K562 treated with DMSO at 1 percent for 4 hours (cell line): ENCODE results near the gene PXN. TPM values are rescaled to one million over a fixed set of nuclear protein-coding genes. Genes with fewer than 3 reads are reported as not detected.

Experiments used
- total RNA-seq: library from RNA; unstranded; fragments of 300-600 nt; gene quantifications from 2 replicates; pipeline ENCODE4 v1.2.3, GENCODE V29; 2022; ENCODE audit not compliant: insufficient read depth

PXN gene
- 72.4 and 72.8 TPM in 2 replicates for total RNA-seq

GRCh38 chr12:120265473-120266179, at the start of gene PXN:
Gene PXN, minus strand, starts transcription at chr12:120265730. Its CDS starts 101 bp downstream, at chr12:120265629.

GRCh38 chr12:120301962-120302815, 36.7 kb upstream of the PXN start, which contains the start of gene SIRT4:
Gene SIRT4, plus strand, starts transcription at chr12:120302321. Its CDS starts 1,241 bp downstream, at chr12:120303562.

GRCh38 chr12:120292661-120293531, 27.4 kb upstream of the PXN start, which contains the start of gene RNU4-1:
Gene RNU4-1, minus strand, starts transcription at chr12:120293237.

GRCh38 chr12:120194534-120195395, 70.8 kb downstream of the PXN start, which contains the start of gene GCN1:
Gene GCN1, minus strand, starts transcription at chr12:120194715. Its CDS starts 18 bp downstream, at chr12:120194697.

Other genes with a start within 250 kb of the PXN start
- 45.3 and 52.3 TPM in 2 replicates for gene RAB35, start 149.0 kb downstream of the PXN start, total RNA-seq
- 54.9 and 72.9 TPM in 2 replicates for gene GCN1, start 71.0 kb downstream of the PXN start, total RNA-seq
- 8,456 and 8,934 TPM in 2 replicates for gene RPLP0, start 64.6 kb downstream of the PXN start, total RNA-seq
- gene RNU4-2, start 26.2 kb upstream of the PXN start, total RNA-seq, result not detected in 2 replicates
- not detected in 2 replicates for gene RNU4-1, start 27.5 kb upstream of the PXN start, total RNA-seq
- gene SIRT4, start 36.6 kb upstream of the PXN start, total RNA-seq, result 3.1 and 5.5 TPM in 2 replicates
- gene PLA2G1B, start 62.0 kb upstream of the PXN start, total RNA-seq, result not detected in 2 replicates
- gene MSI1, start 103.4 kb upstream of the PXN start, total RNA-seq, result not detected in 2 replicates
- 699 and 785 TPM in 2 replicates for gene COX6A1, start 172.4 kb upstream of the PXN start, total RNA-seq
- gene TRIAP1, start 180.7 kb upstream of the PXN start, total RNA-seq, result 23.7 and 34.9 TPM in 2 replicates
- 12.4 and 16.6 TPM in 2 replicates for gene GATC, start 180.7 kb upstream of the PXN start, total RNA-seq
- 196 and 208 TPM in 2 replicates for gene SRSF9, start 204.0 kb upstream of the PXN start, total RNA-seq
- gene DYNLL1, start 230.4 kb upstream of the PXN start, total RNA-seq, result 470 and 487 TPM in 2 replicates